Adrenal gland (tissue), 5 donors: Measurements from ENCODE around the gene KCNH3.

ENCODE experiments used
- CTCF ChIP-seq, 6 experiments: fragments of 450-650 bp in 4 of 6; fragments of 200-600 bp in 2 of 6; sonication (generic) in 1 of 6; IDR thresholded peaks; 1 replicate in 5 of 6; 2 replicates in 1 of 6; pipeline versions ENCODE4 v1.5.1 to v1.8.0; 2016 to 2021; ENCODE audit warnings: antibody characterized with exemption in 6 of 6, mild to moderate bottlenecking in 2 of 6, moderate library complexity in 1 of 6
- POLR2A ChIP-seq, 2 donors: fragments of 450-650 bp; IDR thresholded peaks; one replicate each; pipeline ENCODE4 v1.6.1; 2017; ENCODE audit warnings: antibody characterized with exemption in 2 of 2, mild to moderate bottlenecking in 2 of 2, moderate library complexity in 1 of 2
- donor health status: DM: no; HTN: no; CAD: no.

- TF ChIP-seq POLR2A (IDR thresholded peaks at IDR 0.05) (no peak), CTCF (IDR thresholded peaks at IDR 0.05) (no peak)
These were observed 5.3 kb downstream of the KCNH3 start for GRCh38 chr12:49543914-49544815.
